Panc1 (cell line): Measurements from ENCODE around the gene VSX1. TPM values are rescaled to one million over a fixed set of nuclear protein-coding genes. Genes with fewer than 3 reads are reported as not detected.

ENCODE experiments used
- ATAC-seq: fragments of 200-7000 bp; cut with Tn5 transposase; 2 replicates; pipeline ENCODE4 v1.9.1; 2020; ENCODE audit warnings: mild to moderate bottlenecking, moderate library complexity
- Bru-seq: library from RNA; stranded (reverse); fragments of 400-500 nt; gene quantifications from one replicate; lab custom pipeline; 2021; lab: Mats Ljungman, UMichigan
- BruChase-seq, 2 experiments: library from RNA; stranded (reverse); fragments of 400-500 nt; gene quantifications; one replicate each; lab custom pipeline; 2021; lab: Mats Ljungman, UMichigan
- BruUV-seq: library from RNA; stranded (reverse); fragments of 400-500 nt; replicated peaks from 2 replicates; lab custom pipeline; 2021; lab: Mats Ljungman, UMichigan
- CTCF ChIA-PET: fragments of 300-600 bp; sonication (Branson Sonifier 250); formaldehyde crosslinking; loops from one replicate; lab custom pipeline; 2022; ENCODE audit warnings: antibody characterized with exemption; lab: Charles Lee
- POLR2A ChIA-PET: fragments of 300-600 bp; sonication (Branson Sonifier 250); formaldehyde crosslinking; loops from one replicate; lab custom pipeline; 2022; ENCODE audit warnings: antibody characterized with exemption; lab: Charles Lee
- DNase-seq: peaks from one replicate; pipeline ENCODE4 v3.0.0-alpha.2; 2010; ENCODE audit warnings: low read depth, low spot score
- H3K27ac ChIP-seq: 2 replicates; pipeline ENCODE4 v1.5.1; 2011; ENCODE audit warnings: mild to moderate bottlenecking, low read length, inconsistent platforms
- H3K27me3 ChIP-seq: fragments of 200-500 bp; sonication (Bioruptor generic); 2 replicates; pipeline ENCODE4 v1.6.0; 2014; ENCODE audit warnings: low read length, inconsistent platforms; ENCODE audit not compliant: control insufficient read depth, insufficient read depth
- H3K36me3 ChIP-seq: fragments of 200-500 bp; sonication (Bioruptor generic); 2 replicates; pipeline ENCODE4 v1.5.1; 2014; ENCODE audit warnings: inconsistent platforms, mild to moderate bottlenecking, low read length, moderate library complexity; ENCODE audit not compliant: control insufficient read depth, insufficient read depth
- H3K4me1 ChIP-seq: 2 replicates; pipeline ENCODE4 v1.5.1; 2011; ENCODE audit warnings: inconsistent platforms, mild to moderate bottlenecking, low read length, moderate library complexity; ENCODE audit not compliant: control insufficient read depth, insufficient read depth
- H3K4me3 ChIP-seq, 2 experiments: 2 replicates each; pipeline ENCODE4 v1.5.1; 2011 to 2012; ENCODE audit warnings: low read depth in 2 of 2, low read length in 2 of 2, mild to moderate bottlenecking in 2 of 2, inconsistent platforms in 1 of 2, moderate library complexity in 1 of 2
- H3K9me3 ChIP-seq: fragments of 200-500 bp; sonication (Bioruptor generic); 2 replicates; pipeline ENCODE4 v1.5.1; 2014; ENCODE audit warnings: low read depth, mild to moderate bottlenecking, inconsistent platforms, low read length, moderate library complexity; ENCODE audit not compliant: control insufficient read depth, insufficient read depth
- POLR2AphosphoS5 ChIP-seq: IDR thresholded peaks from 2 replicates; pipeline ENCODE4 v1.6.1; 2012; ENCODE audit warnings: mild to moderate bottlenecking, low read depth, low read length, moderate library complexity
- SIN3A ChIP-seq: IDR thresholded peaks from 2 replicates; pipeline ENCODE4 v1.6.1; 2012; ENCODE audit warnings: low read depth, mild to moderate bottlenecking, low read length, moderate library complexity, borderline replicate concordance; ENCODE audit not compliant: insufficient read depth
- TCF7L2 ChIP-seq: IDR thresholded peaks from 2 replicates; pipeline ENCODE4 v1.6.1; 2011; ENCODE audit warnings: mild to moderate bottlenecking, low read depth, low read length, inconsistent platforms
- in situ Hi-C: cut with HindIII; loops from 2 replicates; pipeline ENCODE4 v1.10.0; 2016; ENCODE audit warnings: low sequenced_read_pairs, low pct_unique_long_range_greater_than_20kb
- intact Hi-C: fragments of 100-400 bp; cut with micrococcal nuclease; formaldehyde crosslinking; loops from one replicate; pipeline ENCODE4 v1.10.0; 2022; ENCODE audit not compliant: unreplicated experiment
- long read RNA-seq: library from polyadenylated mRNA; unstranded; transcript quantifications from one replicate; pipeline ENCODE4 v2.0.0, GENCODE V29; 2021; ENCODE audit not compliant: unreplicated experiment
- polyA plus RNA-seq: library from polyadenylated mRNA; unstranded; fragments of >200 nt; gene quantifications from one replicate; pipeline ENCODE4 v1.2.1, GENCODE V29; 2012; ENCODE audit warnings: missing spikeins; ENCODE audit not compliant: insufficient read length
- total RNA-seq: library from RNA; stranded (reverse); gene quantifications from one replicate; pipeline ENCODE4 v1.2.1, GENCODE V29; 2021; ENCODE audit not compliant: unreplicated experiment
- TF ChIP-seq, protein P1 (sequence below): fragments of 450-650 bp; IDR thresholded peaks from 2 replicates; pipeline ENCODE4 v1.5.1; 2017; ENCODE audit warnings: mild to moderate bottlenecking
- TF ChIP-seq, protein P2 (sequence below), 2 experiments: IDR thresholded peaks; 2 replicates each; pipeline ENCODE4 v1.6.1; 2011 to 2012; ENCODE audit warnings: low read depth in 2 of 2, control low read depth in 1 of 2, low read length in 1 of 2, mild to moderate bottlenecking in 1 of 2, moderate library complexity in 1 of 2; ENCODE audit not compliant: insufficient read depth in 1 of 2

The VSX1 gene
- total RNA-seq (0.21 TPM), Bru-seq, nascent RNA (percentile 15 among the genes with signal in this experiment), BruChase-seq, experiment 1, labeled RNA remaining after a 2-hour chase (percentile 15 among the genes with signal in this experiment), BruChase-seq, experiment 2, labeled RNA remaining after a 6-hour chase (percentile 14 among the genes with signal in this experiment)
- not detected for polyA plus RNA-seq
- long read RNA-seq, partial matches to known transcripts = 0 of 1 reads
- long read RNA-seq, other reads (novel, unspliced or antisense) = 1 of 1 reads

DNA sequence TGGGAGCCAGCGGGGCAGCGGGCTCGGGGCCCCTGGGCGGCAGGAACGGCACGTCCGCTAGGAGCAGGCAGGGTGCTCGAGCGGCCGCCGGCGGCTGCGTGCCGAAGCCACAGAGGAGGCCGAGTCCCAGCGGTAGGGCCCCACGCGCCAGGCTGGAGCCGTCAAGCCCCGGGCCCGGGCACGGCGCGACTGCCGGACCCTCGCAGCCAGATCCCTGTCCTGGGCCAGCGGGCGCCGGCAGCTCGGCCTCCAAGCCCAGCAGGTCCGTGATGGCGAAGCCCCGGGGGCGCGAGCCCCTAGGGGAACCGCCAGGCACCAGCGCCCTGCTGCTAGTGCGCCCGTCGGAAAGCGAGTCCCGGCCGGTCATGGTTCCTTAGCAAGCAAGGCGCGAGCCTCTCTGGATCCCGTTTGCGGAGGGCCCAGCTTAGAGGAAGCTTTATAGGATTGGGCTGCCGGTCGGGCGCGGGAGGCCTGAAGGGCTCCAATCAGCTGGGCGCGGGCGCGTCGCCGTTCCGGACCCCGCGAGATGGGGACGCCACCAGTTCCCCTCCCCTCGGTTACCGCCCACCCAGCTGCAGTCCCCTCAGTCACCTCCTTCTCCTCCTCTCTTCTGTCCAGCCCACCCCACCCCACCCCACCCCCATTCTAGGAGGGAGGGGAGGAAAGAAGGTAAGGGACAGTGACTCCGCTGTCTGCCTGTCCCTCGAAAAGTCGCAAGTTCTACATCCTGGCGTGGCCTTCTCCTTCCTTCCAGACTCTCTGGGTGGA, at the start of gene VSX1:
Gene VSX1 (minus strand): TSS at position 412 of the 768 bp plus-strand sequence. CDS start 45 bp downstream, at position 367.
- Histone ChIP-seq H3K36me3 (no peaks in the 10 kb centered on the region), H3K27me3 (no peaks in the 10 kb centered on the region; the same call in 1 of the 2 replicates), H3K9me3 (no peaks in the 10 kb centered on the region), H3K4me1 (peaks cover 17% of the 10 kb centered on the region), H3K27ac (no peak within 1 kb of the TSS), H3K4me3 (no peak within 1 kb of the TSS; a peak in 1 of 4 replicates)
- BruUV-seq = no TSS peak
- ChIA-PET CTCF (interaction anchor here (0.7 kb wide), 1 partner anchor 18 kb away, joined by 5 read pairs; no protein-coding TSS in a partner anchor), POLR2A (no interaction called here)
- TF ChIP-seq TCF7L2 = no peak
- DNase-seq = no peak
- in situ Hi-C loops = no loop called here
- intact Hi-C loops = loop anchor here (5.0 kb wide), 1 partner anchor 95 kb away; no protein-coding TSS in a partner anchor
- no peak for ATAC-seq

- no peak for ATAC-seq
- Histone ChIP-seq H3K36me3 (no peaks in the 10 kb centered on the region), H3K4me3 (no peak overlapping the region), H3K27ac (no peak overlapping the region), H3K9me3 (no peaks in the 10 kb centered on the region), H3K4me1 (peaks cover under 1% of the 10 kb centered on the region; the same call in 1 of the 2 replicates), H3K27me3 (no peaks in the 10 kb centered on the region)
- ChIA-PET CTCF (interaction anchor here (1.0 kb wide), 1 partner anchor 136 kb away, joined by 3 read pairs; no protein-coding TSS in a partner anchor), POLR2A (no interaction called here)
- intact Hi-C loops (no loop called here), in situ Hi-C loops (no loop called here)
- BruUV-seq = no TSS peak
- no peak for DNase-seq
- TF ChIP-seq, protein P1, sequence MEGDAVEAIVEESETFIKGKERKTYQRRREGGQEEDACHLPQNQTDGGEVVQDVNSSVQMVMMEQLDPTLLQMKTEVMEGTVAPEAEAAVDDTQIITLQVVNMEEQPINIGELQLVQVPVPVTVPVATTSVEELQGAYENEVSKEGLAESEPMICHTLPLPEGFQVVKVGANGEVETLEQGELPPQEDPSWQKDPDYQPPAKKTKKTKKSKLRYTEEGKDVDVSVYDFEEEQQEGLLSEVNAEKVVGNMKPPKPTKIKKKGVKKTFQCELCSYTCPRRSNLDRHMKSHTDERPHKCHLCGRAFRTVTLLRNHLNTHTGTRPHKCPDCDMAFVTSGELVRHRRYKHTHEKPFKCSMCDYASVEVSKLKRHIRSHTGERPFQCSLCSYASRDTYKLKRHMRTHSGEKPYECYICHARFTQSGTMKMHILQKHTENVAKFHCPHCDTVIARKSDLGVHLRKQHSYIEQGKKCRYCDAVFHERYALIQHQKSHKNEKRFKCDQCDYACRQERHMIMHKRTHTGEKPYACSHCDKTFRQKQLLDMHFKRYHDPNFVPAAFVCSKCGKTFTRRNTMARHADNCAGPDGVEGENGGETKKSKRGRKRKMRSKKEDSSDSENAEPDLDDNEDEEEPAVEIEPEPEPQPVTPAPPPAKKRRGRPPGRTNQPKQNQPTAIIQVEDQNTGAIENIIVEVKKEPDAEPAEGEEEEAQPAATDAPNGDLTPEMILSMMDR = no peak
- no peak for TF ChIP-seq SIN3A
- TF ChIP-seq POLR2AphosphoS5 = no peak
- TF ChIP-seq TCF7L2 = no peak
- TF ChIP-seq, protein P2, sequence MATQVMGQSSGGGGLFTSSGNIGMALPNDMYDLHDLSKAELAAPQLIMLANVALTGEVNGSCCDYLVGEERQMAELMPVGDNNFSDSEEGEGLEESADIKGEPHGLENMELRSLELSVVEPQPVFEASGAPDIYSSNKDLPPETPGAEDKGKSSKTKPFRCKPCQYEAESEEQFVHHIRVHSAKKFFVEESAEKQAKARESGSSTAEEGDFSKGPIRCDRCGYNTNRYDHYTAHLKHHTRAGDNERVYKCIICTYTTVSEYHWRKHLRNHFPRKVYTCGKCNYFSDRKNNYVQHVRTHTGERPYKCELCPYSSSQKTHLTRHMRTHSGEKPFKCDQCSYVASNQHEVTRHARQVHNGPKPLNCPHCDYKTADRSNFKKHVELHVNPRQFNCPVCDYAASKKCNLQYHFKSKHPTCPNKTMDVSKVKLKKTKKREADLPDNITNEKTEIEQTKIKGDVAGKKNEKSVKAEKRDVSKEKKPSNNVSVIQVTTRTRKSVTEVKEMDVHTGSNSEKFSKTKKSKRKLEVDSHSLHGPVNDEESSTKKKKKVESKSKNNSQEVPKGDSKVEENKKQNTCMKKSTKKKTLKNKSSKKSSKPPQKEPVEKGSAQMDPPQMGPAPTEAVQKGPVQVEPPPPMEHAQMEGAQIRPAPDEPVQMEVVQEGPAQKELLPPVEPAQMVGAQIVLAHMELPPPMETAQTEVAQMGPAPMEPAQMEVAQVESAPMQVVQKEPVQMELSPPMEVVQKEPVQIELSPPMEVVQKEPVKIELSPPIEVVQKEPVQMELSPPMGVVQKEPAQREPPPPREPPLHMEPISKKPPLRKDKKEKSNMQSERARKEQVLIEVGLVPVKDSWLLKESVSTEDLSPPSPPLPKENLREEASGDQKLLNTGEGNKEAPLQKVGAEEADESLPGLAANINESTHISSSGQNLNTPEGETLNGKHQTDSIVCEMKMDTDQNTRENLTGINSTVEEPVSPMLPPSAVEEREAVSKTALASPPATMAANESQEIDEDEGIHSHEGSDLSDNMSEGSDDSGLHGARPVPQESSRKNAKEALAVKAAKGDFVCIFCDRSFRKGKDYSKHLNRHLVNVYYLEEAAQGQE (IDR thresholded peaks at IDR 0.05; ENCODE audit: insufficient read depth in 1 of 2, low read depth in 2 of 2, low read length in 1 of 2) = no peak
Measured at GRCh38 chr20:25129908-25130307, 48.0 kb upstream of the VSX1 start.
